H1 (cell line): ENCODE data around the gene MCEE. TPM values are rescaled to one million over a fixed set of nuclear protein-coding genes. Genes with fewer than 3 reads are reported as not detected.

ENCODE experiments used
- CTCF ChIA-PET: fragments of 300-600 bp; sonication (Branson Sonifier 250); formaldehyde crosslinking; loops from one replicate; lab custom pipeline; 2021; ENCODE audit not compliant: partially characterized antibody; lab: Charles Lee
- POLR2A ChIA-PET: fragments of 300-600 bp; sonication (Branson Sonifier 250); formaldehyde crosslinking; loops from one replicate; lab custom pipeline; 2021; ENCODE audit warnings: inconsistent platforms; ENCODE audit not compliant: partially characterized antibody; lab: Charles Lee
- DNase-seq, 2 experiments: peaks; one replicate each; pipeline versions ENCODE4 v3.0.0 to v3.0.0-alpha.2; 2010 to 2022; ENCODE audit warnings: low spot score in 2 of 2, low read depth in 1 of 2, mixed read lengths in 1 of 2
- FAIRE-seq: peaks from 2 replicates; lab custom pipeline; 2011; peaks lifted over from hg19 to GRCh38; lab: Jason Lieb, UNC
- H2AFZ ChIP-seq: 2 replicates; pipeline ENCODE4 v1.8.1; 2012; ENCODE audit warnings: low read length, inconsistent platforms
- H2AK5ac ChIP-seq: 2 replicates; pipeline ENCODE4 v1.6.1; 2013; ENCODE audit warnings: low read depth, low read length
- H2BK120ac ChIP-seq: replicated peaks from 2 replicates; pipeline ENCODE3; 2013; ENCODE audit warnings: low read depth, low read length, inconsistent platforms
- H2BK12ac ChIP-seq: 2 replicates; pipeline ENCODE4 v1.6.1; 2013; ENCODE audit warnings: low read depth, low read length
- H2BK15ac ChIP-seq: 2 replicates; pipeline ENCODE4 v1.6.1; 2013; ENCODE audit warnings: low read length
- H2BK20ac ChIP-seq: 2 replicates; pipeline ENCODE4 v1.6.1; 2013; ENCODE audit warnings: low read length
- H2BK5ac ChIP-seq: 2 replicates; pipeline ENCODE4 v1.6.1; 2013; ENCODE audit warnings: low read depth, low read length
- H3K14ac ChIP-seq: 2 replicates; pipeline ENCODE4 v1.6.1; 2013; ENCODE audit warnings: inconsistent platforms; ENCODE audit not compliant: insufficient read length
- H3K18ac ChIP-seq: 2 replicates; pipeline ENCODE4 v1.6.1; 2013; ENCODE audit warnings: low read length; ENCODE audit errors: extremely low read depth
- H3K23ac ChIP-seq: 2 replicates; pipeline ENCODE4 v1.6.1; 2013; ENCODE audit warnings: inconsistent platforms; ENCODE audit not compliant: insufficient read length
- H3K23me2 ChIP-seq: 2 replicates; pipeline ENCODE4 v1.6.1; 2013; ENCODE audit warnings: low read depth, low read length
- H3K27ac ChIP-seq: 2 replicates; pipeline ENCODE4 v1.6.1; 2011; ENCODE audit warnings: low read depth, low read length, inconsistent platforms
- H3K27me3 ChIP-seq, 4 experiments: replicated peaks in 1 of 4; 1 replicate in 1 of 4; 2 replicates in 3 of 4; pipeline versions ENCODE4 v1.6.1 to v1.8.1; 2011 to 2013; ENCODE audit warnings: low read length in 3 of 4, mild to moderate bottlenecking in 3 of 4, inconsistent platforms in 2 of 4, mixed read lengths in 2 of 4, moderate library complexity in 1 of 4; ENCODE audit not compliant: control insufficient read depth in 3 of 4, insufficient read depth in 3 of 4; ENCODE audit errors: extremely low read depth in 1 of 4
- H3K36me3 ChIP-seq, 4 experiments: 2 replicates each; pipeline versions ENCODE4 v1.6.1 to v1.8.1; 2011 to 2013; ENCODE audit warnings: mild to moderate bottlenecking in 4 of 4, low read length in 3 of 4, moderate library complexity in 2 of 4, control low read depth in 1 of 4, inconsistent platforms in 1 of 4; ENCODE audit not compliant: insufficient read depth in 4 of 4, control insufficient read depth in 2 of 4
- H3K4ac ChIP-seq: replicated peaks from 2 replicates; pipeline ENCODE3; 2013; ENCODE audit warnings: low read length, low read depth, mixed read lengths, inconsistent platforms; ENCODE audit not compliant: insufficient read length
- H3K4me1 ChIP-seq, 4 experiments: replicated peaks in 1 of 4; 1 replicate in 1 of 4; 2 replicates in 3 of 4; pipeline versions ENCODE4 v1.6.1 to v1.8.1; 2011 to 2013; ENCODE audit warnings: low read length in 3 of 4, inconsistent platforms in 2 of 4, mixed read lengths in 1 of 4; ENCODE audit not compliant: insufficient read depth in 4 of 4, control insufficient read depth in 3 of 4
- H3K4me2 ChIP-seq, 2 experiments: 2 replicates each; pipeline versions ENCODE4 v1.6.1 to v1.8.1; 2011 to 2013; ENCODE audit warnings: low read depth in 2 of 2, low read length in 2 of 2, control low read depth in 1 of 2, inconsistent platforms in 1 of 2, mild to moderate bottlenecking in 1 of 2; ENCODE audit not compliant: insufficient read depth in 1 of 2
- H3K4me3 ChIP-seq, 4 experiments: fragments of 200-600, 300-600 bp in 1 of 4; sonication (generic), shearing (Covaris generic), sonication (Bioruptor Twin) in 1 of 4; 2 replicates each; pipeline versions ENCODE4 v1.5.1 to v1.8.1; 2011 to 2016; ENCODE audit warnings: low read length in 4 of 4, low read depth in 3 of 4, control low read depth in 2 of 4, inconsistent platforms in 2 of 4, mild to moderate bottlenecking in 2 of 4, mixed read lengths in 1 of 4, moderate library complexity in 1 of 4; ENCODE audit not compliant: insufficient read depth in 2 of 4; ENCODE audit errors: extremely low read depth in 1 of 4
- H3K56ac ChIP-seq: replicated peaks from 2 replicates; pipeline ENCODE3; 2013; ENCODE audit warnings: low read depth, mild to moderate bottlenecking, mixed read lengths, low read length, inconsistent platforms; ENCODE audit not compliant: insufficient read length
- H3K79me1 ChIP-seq: 2 replicates; pipeline ENCODE4 v1.6.1; 2013; ENCODE audit warnings: low read depth, low read length, control low read depth
- H3K79me2 ChIP-seq, 2 experiments: 2 replicates each; pipeline versions ENCODE4 v1.6.1 to v1.8.1; 2012 to 2013; ENCODE audit warnings: low read length in 2 of 2, mild to moderate bottlenecking in 2 of 2, inconsistent platforms in 1 of 2; ENCODE audit not compliant: insufficient read depth in 2 of 2, control insufficient read depth in 1 of 2
- H3K9ac ChIP-seq, 4 experiments: replicated peaks in 1 of 4; 1 replicate in 1 of 4; 2 replicates in 3 of 4; pipeline versions ENCODE4 v1.6.1 to v1.8.1; 2011 to 2013; ENCODE audit warnings: low read depth in 3 of 4, low read length in 3 of 4, control low read depth in 2 of 4, mild to moderate bottlenecking in 2 of 4, moderate library complexity in 2 of 4, inconsistent platforms in 1 of 4; ENCODE audit errors: extremely low read depth in 1 of 4
- H3K9me3 ChIP-seq, 2 experiments: 2 replicates each; pipeline versions ENCODE4 v1.6.1 to v1.8.1; 2012 to 2013; ENCODE audit warnings: mild to moderate bottlenecking in 2 of 2, moderate library complexity in 2 of 2, control low read depth in 1 of 2, inconsistent platforms in 1 of 2, low read depth in 1 of 2, low read length in 1 of 2, mixed read lengths in 1 of 2; ENCODE audit not compliant: insufficient read depth in 2 of 2
- H4K20me1 ChIP-seq, 2 experiments: replicated peaks in 1 of 2; 2 replicates each; pipeline versions ENCODE3 to v1.8.1; 2011 to 2013; ENCODE audit warnings: inconsistent platforms in 2 of 2, low read length in 2 of 2, mild to moderate bottlenecking in 1 of 2; ENCODE audit not compliant: insufficient read depth in 2 of 2, control insufficient read depth in 1 of 2
- H4K5ac ChIP-seq: 2 replicates; pipeline ENCODE4 v1.6.1; 2013; ENCODE audit warnings: low read length, low read depth, mixed read lengths, inconsistent platforms; ENCODE audit not compliant: insufficient read length
- H4K8ac ChIP-seq: 2 replicates; pipeline ENCODE4 v1.8.0; 2013; ENCODE audit warnings: mild to moderate bottlenecking, moderate library complexity, low read length, inconsistent platforms; ENCODE audit not compliant: insufficient read depth; ENCODE audit errors: extremely low read depth
- H4K91ac ChIP-seq: replicated peaks from 2 replicates; pipeline ENCODE3; 2013; ENCODE audit warnings: low read length, mixed read lengths, inconsistent platforms; ENCODE audit not compliant: insufficient read length
- ASH2L ChIP-seq: fragments of 200-600, 300-600 bp; sonication (generic); IDR thresholded peaks from one replicate; pipeline ENCODE4 v1.7.1; 2017; ENCODE audit warnings: low read length
- CBX5 ChIP-seq: fragments of 300-800, 300-1000 bp; sonication (generic); IDR thresholded peaks from 2 replicates; pipeline ENCODE4 v1.7.1; 2016; ENCODE audit warnings: antibody characterized with exemption, low read length, low read depth
- CHD1 ChIP-seq: IDR thresholded peaks from 2 replicates; pipeline ENCODE4 v1.6.1; 2012; ENCODE audit warnings: low read depth, low read length, improper control_type of control experiment
- HDAC2 ChIP-seq, 2 experiments: fragments of 300-600 bp in 1 of 2; sonication (generic) in 1 of 2; IDR thresholded peaks; 2 replicates each; pipeline ENCODE4 v1.6.1; 2011 to 2012; ENCODE audit warnings: low read depth in 2 of 2, low read length in 2 of 2, mild to moderate bottlenecking in 2 of 2, moderate library complexity in 2 of 2, borderline replicate concordance in 1 of 2, inconsistent platforms in 1 of 2
- HDAC6 ChIP-seq: IDR thresholded peaks from one replicate; pipeline ENCODE4 v1.7.1; 2012; ENCODE audit warnings: low read depth, mild to moderate bottlenecking, inconsistent platforms, low read length, moderate library complexity
- RFX5 ChIP-seq: IDR thresholded peaks from 2 replicates; pipeline ENCODE4 v1.6.1; 2011; ENCODE audit warnings: low read depth, low read length, improper control_type of control experiment, borderline replicate concordance
- RNF2 ChIP-seq: fragments of 200-900, 300-1000 bp; sonication (generic); IDR thresholded peaks from 2 replicates; pipeline ENCODE4 v1.7.1; 2016; ENCODE audit warnings: borderline replicate concordance, low read depth, mild to moderate bottlenecking, antibody characterized with exemption, low read length; ENCODE audit not compliant: poor library complexity, severe bottlenecking; ENCODE audit errors: missing control alignments
- SAP30 ChIP-seq: fragments of 300-600 bp; sonication (generic); IDR thresholded peaks from 2 replicates; pipeline ENCODE4 v1.7.1; 2012; ENCODE audit warnings: low read length, moderate library complexity, mild to moderate bottlenecking, inconsistent platforms; ENCODE audit not compliant: insufficient read depth, insufficient replicate concordance
- SIX5 ChIP-seq: IDR thresholded peaks from 2 replicates; pipeline ENCODE4 v1.6.1; 2011; ENCODE audit warnings: mild to moderate bottlenecking, low read depth, low read length
- TEAD4 ChIP-seq: IDR thresholded peaks from 2 replicates; pipeline ENCODE4 v1.6.1; 2012; ENCODE audit warnings: low read depth, low read length, inconsistent platforms, mixed read lengths
- WGBS, 2 experiments: shearing (Covaris generic) in 1 of 2; methylation state at CpG; one replicate each; pipeline versions ENCODE4 v1.1.6 to v1.1.7; 2013 to 2015; ENCODE audit warnings: low lambda C conversion rate in 2 of 2, mixed read lengths in 2 of 2, inconsistent platforms in 1 of 2, low coverage in 1 of 2, missing lambda C conversion rate in 1 of 2; ENCODE audit not compliant: insufficient replicate concordance in 2 of 2, insufficient coverage in 1 of 2, insufficient read length in 1 of 2; ENCODE audit errors: extremely low coverage in 1 of 2, missing lambda C conversion rate in 1 of 2; 5-methylcytosine and 5-hydroxymethylcytosine counted together
- polyA plus RNA-seq, 7 experiments: library from polyadenylated mRNA; depleted of rRNA in 3 of 7; stranded (reverse) in 5 of 7; unstranded in 2 of 7; fragments of >200 nt in 5 of 7; fragments of 200-250 nt in 2 of 7; gene quantifications; 1 replicate in 5 of 7; 2 replicates in 1 of 7; 4 replicates in 1 of 7; pipeline versions ENCODE4 v1.2.1 to v1.2.3, GENCODE V29; 2011 to 2013; ENCODE audit warnings: missing spikeins in 2 of 7, mixed read lengths in 2 of 7
- total RNA-seq: library from RNA; stranded (reverse); fragmentation: NEBNext Ultra II Directional; extraction: Animal tissue kit (Norgen Biotek cat#: 25700); gene quantifications from 2 replicates; pipeline ENCODE4 v1.2.1, GENCODE V29; 2021
- TF ChIP-seq, protein P1 (sequence below): IDR thresholded peaks from 2 replicates; pipeline ENCODE4 v1.6.1; 2012; ENCODE audit warnings: low read length, inconsistent platforms

Gene MCEE
- total and polyA plus RNA-seq, 2 of the 8 experiments (the other 6 are each of a cell fraction or from before 2014, with no cell fraction given): 7.3 to 14.1 TPM

- CTCF ChIA-PET: interaction anchor here (0.5 to 3.6 kb wide), 6 partner anchors 17 to 166 kb away, joined by 3 to 28 read pairs (median 3); no protein-coding TSS in a partner anchor
- POLR2A ChIA-PET: interaction anchor here (0.9 to 2.7 kb wide), 11 partner anchors 9 to 63 kb away, joined by 3 to 17 read pairs (median 6); partner anchors contain the start of gene NAGK
- DNase-seq: no peak
- 2% methylated on average over 4 of the region's 4 CpGs; no CpG with 5 or more reads in 1 of the 2 experiments for WGBS, 2 experiments
- Histone ChIP-seq H3K56ac (no peak overlapping the region), H4K20me1 (peaks cover 0 to 3% of the 10 kb centered on the region in 2 experiments), H4K91ac (no peak overlapping the region), H3K9me3 (no peaks in the 10 kb centered on the region), H2AK5ac (no peak overlapping the region), H3K18ac (no peak overlapping the region), H3K4ac (no peak overlapping the region), H3K23ac (no peak overlapping the region), H3K23me2 (peaks cover 5% of the 10 kb centered on the region), H2BK5ac (0 out of 2 replicates have a peak overlapping the region, but pooled peaks have one; percentile 93), H3K27me3 (no peaks in the 10 kb centered on the region), H4K8ac (no peak overlapping the region), H2BK12ac (no peak overlapping the region), H3K4me3 (peak overlapping the region; percentile 83 to 98 (median 92)), H3K36me3 (peaks cover 0 to 26% (median 14%) of the 10 kb centered on the region in 4 experiments; a peak in 6 of 8 replicates), H2BK120ac (no peak overlapping the region), H3K9ac (peak overlapping the region in 3 of 4 experiments; percentile 52 to 92 (median 91); a peak in 6 of 7 replicates), H3K79me2 (peaks cover 0 to 51% of the 10 kb centered on the region in 2 experiments), H2AFZ (peak overlapping the region; percentile 6; the same call in 1 of the 2 replicates), H2BK15ac (no peak overlapping the region), H2BK20ac (no peak overlapping the region), H4K5ac (no peak overlapping the region), H3K27ac (peak overlapping the region; percentile 80; the same call in 1 of the 2 replicates), H3K79me1 (no peaks in the 10 kb centered on the region; the same call in 1 of the 2 replicates), H3K14ac (no peak overlapping the region), H3K4me2 (peak overlapping the region; percentile 63 to 84), H3K4me1 (no peaks in the 10 kb centered on the region)
- no peak for FAIRE-seq
- TF ChIP-seq, protein P1, sequence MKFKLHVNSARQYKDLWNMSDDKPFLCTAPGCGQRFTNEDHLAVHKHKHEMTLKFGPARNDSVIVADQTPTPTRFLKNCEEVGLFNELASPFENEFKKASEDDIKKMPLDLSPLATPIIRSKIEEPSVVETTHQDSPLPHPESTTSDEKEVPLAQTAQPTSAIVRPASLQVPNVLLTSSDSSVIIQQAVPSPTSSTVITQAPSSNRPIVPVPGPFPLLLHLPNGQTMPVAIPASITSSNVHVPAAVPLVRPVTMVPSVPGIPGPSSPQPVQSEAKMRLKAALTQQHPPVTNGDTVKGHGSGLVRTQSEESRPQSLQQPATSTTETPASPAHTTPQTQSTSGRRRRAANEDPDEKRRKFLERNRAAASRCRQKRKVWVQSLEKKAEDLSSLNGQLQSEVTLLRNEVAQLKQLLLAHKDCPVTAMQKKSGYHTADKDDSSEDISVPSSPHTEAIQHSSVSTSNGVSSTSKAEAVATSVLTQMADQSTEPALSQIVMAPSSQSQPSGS: no peak
- TF ChIP-seq RFX5 (no peak), RNF2 (no peak), HDAC2 (IDR thresholded peaks at IDR 0.05; ENCODE audit: borderline replicate concordance in 1 of 2, low read depth in 2 of 2, low read length in 2 of 2) (no peak), CBX5 (no peak), CHD1 (0 out of 2 replicates have a peak, but pooled peaks have one; percentile 9), HDAC6 (no peak), SIX5 (no peak), SAP30 (peak; percentile 24), TEAD4 (no peak), ASH2L (no peak)
Measured at GRCh38 chr2:71130905-71131244, 846 bp upstream of the MCEE start.
